Activated CD4-positive, alpha-beta T cell treated with anti-CD3 and anti-CD28 coated beads, Interleukin-2, amount 50 U/mL, for 4 hours (primary cell): ENCODE data around the gene MTA1.

Source experiments
- DNase-seq, 2 experiments: peaks; one replicate each; pipeline ENCODE4 v3.0.0-alpha.2; 2020

MTA1 gene

GRCh38 chr14:105447651-105448640 is 28.3 kb downstream of the MTA1 start:
- no peak for DNase-seq

DNA sequence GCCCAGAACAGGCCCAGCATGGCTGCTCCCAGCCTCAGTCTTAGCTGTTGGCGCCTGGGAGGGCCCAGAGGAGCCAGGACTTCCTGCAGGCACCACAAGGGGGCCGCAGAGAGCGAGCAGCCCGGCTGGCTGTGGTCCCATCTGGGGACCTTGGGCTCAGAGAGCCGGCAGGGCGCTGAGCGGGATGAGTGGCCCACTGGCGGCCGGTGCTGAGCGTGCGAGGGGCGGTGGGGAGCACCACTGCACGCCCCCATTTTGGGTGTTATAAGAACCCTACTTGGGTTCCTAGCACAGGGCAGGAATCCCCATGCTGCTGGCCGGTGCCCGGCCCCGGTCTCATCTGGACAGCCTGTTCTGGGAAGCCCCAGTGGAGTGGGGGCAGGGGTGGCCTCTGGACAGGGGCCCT is 29.1 kb downstream of the MTA1 start:
- DNase-seq = peak; percentile 59 to 63

DNA sequence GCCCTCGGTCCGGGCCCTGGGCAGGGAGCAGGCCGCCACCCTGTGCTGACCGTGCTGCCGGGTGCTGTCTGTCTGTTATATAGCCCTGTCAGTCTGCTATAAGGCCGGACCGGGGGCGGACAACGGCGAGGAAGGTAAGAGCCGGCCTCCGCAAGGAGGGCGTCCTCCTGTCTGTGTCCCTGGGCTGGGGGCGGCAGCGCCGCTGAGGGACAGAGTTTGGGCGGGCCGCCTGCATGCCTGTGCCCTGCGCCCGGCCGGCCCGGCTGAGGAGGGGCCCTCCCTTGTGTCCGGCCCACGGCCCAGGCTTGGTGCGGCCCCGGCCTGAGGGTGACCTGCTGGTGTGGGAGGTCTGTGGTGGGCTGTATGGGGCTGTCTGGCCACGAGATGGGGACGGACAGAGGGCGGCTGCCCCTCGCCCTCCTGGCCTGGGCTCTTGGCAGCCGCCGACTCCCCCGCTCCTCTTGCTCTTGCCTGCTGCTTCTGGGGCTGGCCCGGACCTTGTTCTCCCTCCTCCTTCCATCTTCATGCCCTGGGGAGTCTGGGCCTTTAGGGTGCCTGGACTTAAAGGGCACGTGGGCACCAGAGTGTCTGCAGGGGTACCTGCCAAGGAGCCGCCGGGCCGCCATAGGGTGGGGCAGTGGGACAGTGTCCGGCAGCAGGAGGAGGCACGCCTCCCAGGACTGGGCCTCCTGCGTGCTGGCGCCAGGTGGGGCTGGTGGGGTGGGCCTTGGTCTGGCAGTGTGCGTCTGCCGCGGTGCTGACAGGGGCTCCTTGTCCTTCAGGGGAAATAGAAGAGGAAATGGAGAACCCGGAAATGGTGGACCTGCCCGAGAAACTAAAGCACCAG is 29.9 kb downstream of the MTA1 start:
- no peak for DNase-seq

- DNase-seq = no peak
Measured at GRCh38 chr14:105450123-105450505, 30.5 kb downstream of the MTA1 start.

GRCh38 chr14:105450864-105451720 is 31.5 kb downstream of the MTA1 start:
- no peak for DNase-seq

- DNase-seq = no peak
Measured at GRCh38 chr14:105452963-105453362, 33.3 kb downstream of the MTA1 start.

- DNase-seq = no peak
Measured at GRCh38 chr14:105453847-105454246, 34.2 kb downstream of the MTA1 start.

DNA sequence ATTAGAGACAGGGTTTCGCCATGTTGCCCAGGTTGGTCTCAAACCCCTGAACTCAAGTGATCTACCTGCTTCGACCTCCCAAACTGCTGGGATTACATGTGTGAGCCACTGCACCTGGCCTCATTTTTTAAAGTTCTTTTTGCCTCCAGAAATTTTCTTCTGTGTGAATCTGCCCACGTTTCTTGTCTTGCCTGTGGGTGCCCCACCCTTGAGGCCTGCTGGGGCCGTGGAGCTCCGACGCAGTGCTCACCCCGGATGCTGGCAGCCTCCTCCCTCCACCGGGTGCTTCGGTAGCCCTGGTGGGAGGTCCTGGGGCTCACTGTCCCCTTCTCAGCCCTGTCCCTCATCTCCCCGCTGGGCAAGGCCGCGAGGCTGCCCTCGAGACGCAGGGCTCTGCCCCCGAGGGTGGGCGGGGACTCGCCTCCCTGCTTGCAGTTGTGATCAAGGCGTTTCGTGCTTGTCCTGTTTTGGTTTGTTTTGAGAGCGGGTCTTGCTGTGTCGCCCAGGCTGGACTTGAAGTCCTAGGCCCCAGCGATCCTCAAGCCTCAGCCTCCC is 35.5 kb downstream of the MTA1 start:
- no peak for DNase-seq

- DNase-seq = no peak
Measured at GRCh38 chr14:105455766-105456660, 36.4 kb downstream of the MTA1 start.

DNA sequence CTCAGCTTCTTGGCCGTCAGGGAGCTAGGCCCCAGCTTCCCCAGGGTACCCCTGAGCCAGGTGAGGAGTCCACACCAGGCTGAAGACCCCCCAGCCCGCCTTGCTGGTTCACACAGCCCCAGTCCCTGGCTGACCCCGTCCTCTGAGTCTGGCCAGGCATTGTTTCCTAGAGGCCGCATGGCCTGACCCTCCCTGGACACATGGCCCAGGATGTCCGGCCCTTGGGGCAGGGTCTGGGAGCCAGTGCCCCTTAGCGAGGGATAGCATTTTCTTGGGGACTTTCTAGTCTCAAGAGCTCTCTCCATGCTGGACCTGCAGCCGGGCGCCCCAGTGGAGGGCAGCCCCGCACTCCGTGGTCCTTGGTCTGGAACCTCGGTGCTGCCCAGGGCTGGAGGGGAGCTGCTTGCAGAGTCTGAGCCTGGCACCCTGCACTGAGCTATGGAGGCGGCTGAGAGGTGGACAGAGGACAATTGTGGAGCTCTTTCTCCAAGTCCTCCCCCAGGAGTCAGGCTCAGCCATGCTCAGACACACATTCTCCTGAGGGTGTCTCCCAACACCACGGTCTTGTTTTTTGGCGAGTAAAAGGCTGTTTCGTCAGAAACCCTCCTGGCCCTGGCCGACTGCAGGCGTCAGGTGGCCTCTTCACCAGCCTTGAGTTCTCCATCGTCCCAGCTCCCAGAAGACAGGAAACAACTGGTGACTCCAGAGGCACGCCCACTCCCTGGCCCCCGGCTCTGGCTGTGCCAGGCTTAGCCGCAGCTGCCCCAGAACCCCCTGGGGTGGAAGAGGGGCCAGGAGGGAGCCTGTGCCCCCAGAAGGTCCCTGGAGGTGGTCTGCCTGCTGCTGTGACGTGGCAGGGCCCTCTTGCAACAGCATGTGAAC is 37.4 kb downstream of the MTA1 start:
- no peak for DNase-seq

DNA sequence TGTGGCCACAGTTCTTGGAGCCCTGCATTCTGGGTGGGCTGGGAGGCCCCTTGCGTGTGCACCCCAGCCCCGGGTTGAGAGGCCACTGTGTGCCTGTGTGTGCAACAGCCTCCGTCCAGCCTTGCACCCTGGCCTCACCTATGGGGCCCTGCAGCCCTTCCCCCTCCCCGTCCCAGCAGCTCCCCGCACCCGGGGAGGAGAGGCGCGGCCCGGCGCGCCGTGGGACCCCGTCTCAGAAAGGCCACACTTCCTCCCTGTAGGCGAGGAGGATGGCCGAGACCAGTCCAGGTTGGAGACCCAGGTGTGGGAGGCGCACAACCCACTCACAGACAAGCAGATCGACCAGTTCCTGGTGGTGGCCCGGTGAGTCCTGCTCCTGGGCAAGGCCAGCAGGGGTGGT is 38.4 kb downstream of the MTA1 start:
- no peak for DNase-seq

- no peak for DNase-seq
Measured at GRCh38 chr14:105458571-105458970, 38.9 kb downstream of the MTA1 start.

DNA sequence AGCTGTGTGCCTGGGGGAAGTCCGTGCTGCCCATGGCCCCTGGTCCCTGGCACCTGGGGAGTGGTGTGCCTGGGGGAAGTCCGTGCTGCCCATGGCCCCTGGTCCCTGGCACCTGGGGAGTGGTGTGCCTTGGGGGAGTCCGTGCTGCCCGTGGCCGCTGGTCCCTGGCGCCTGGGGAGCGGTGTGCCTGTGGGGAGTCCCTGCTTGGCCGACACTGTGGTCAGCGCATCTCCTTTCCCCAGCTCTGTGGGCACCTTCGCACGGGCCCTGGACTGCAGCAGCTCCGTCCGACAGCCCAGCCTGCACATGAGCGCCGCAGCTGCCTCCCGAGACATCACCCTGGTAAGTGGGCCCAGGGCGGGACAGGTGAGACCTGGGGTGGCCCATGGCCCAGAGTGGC is 40.5 kb downstream of the MTA1 start:
- no peak for DNase-seq

DNA sequence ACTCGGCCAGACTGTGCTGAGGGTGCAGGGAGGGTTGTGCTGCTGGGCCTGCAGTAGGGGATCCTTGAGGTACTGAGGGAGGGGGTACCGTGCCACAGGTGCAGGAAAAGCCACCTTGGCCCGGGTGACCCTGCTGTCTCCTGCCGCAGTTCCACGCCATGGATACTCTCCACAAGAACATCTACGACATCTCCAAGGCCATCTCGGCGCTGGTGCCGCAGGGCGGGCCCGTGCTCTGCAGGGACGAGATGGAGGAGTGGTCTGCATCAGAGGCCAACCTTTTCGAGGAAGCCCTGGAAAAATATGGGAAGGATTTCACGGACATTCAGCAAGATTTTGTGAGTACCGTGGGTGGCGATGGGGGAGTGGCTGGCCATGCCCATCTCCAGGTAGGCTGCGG is 41.0 kb downstream of the MTA1 start:
- DNase-seq = no peak

DNA sequence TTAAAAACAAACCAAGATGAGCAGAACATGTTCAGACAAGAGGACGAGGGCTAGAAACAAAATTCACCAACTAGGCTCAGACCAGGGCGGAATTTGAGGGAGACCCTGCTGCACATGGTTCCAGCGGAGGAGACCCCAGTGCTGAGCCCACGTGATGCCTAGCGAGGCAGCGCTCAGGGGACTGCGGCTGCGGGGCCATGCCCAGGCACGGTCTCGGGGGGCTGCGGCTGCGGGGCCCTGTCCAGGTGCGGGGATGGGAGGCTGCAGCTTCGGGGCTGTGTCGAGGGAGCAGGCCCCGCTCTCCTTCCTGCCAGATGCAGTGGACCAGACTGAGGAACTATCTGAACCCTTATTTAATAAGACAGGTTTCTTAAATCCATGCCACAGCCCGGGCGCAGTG is 42.3 kb downstream of the MTA1 start:
- no peak for DNase-seq

- no peak for DNase-seq
Measured at GRCh38 chr14:105464501-105464900, 44.9 kb downstream of the MTA1 start.

DNA sequence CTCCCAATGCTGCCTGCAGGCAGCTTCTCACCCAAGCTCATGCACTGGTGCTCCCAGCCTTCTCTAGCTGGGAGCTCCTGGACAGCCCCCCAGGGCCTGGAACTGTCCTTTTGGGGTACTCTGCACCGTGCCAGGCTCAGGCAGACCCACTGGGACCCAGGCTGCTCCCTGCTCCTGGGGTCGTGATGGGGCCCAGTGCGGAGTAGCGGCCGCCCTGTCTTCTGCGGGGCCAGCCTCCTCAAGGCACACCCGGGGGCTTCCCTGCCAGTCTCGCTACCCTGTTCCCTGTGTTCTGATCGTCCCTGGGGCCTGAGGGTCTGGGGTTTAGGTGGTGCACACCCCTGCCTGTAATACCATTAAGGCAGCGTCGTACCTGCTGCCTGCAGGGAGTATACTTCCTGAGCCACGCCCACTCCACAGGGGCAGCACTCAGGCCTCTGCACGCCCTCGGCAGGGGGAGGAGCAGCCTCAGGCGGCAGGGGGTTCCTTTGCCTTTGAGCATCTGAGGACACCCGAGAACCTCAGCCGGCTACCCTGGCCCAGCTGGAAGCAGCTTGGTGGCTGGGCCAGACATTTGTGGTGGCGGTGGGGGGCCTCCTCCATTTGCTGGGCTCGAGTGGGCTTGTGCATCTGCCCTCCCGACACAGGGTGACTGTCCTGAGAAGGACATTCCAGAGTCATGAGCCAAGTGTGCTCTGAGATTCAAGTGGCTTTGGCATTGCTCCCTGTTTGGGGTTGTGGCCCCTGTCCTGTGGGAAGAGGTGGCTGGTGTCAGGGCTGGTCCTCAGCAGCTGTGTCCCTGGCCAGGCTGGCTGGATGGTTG is 45.8 kb downstream of the MTA1 start:
- DNase-seq = no peak

DNA sequence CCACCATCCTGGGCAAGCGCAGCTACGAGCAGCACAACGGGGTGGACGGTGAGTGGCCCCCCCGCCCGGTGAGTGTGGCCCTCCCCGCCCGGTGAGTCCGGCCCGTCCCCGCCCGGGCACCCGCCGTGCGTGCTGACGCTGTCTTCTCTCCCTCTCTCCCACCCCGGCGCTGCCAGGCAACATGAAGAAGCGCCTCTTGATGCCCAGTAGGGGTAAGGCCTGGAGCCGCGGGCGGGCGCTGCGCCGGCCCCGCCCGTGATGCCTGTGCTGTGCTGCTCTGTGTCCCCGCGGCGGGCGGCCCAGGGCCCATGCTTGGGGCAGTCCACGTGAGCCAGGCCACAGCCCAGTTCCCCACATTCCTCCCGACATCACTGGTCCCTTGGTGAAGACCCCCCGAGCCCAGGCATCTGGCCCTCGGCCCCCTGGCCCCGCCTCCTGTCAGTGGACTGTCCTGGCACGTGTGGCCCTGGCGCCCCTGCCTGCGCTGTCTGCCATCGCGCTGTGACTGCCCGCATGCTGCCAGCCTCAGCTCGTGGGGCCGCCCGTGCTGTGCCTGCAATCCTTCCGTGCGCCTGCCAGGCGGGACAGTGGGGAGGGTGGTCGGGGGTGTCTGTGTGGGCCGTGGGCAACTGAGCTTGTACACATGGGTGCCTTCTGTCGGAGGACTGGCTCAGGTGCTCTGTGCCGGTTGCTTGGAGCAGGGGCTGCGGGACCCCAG is 47.1 kb downstream of the MTA1 start:
- DNase-seq = no peak
